ENCODE data around the gene SESN2. TPM values are rescaled to one million over a fixed set of nuclear protein-coding genes. Genes with fewer than 3 reads are reported as not detected.

Gene SESN2, protein sequence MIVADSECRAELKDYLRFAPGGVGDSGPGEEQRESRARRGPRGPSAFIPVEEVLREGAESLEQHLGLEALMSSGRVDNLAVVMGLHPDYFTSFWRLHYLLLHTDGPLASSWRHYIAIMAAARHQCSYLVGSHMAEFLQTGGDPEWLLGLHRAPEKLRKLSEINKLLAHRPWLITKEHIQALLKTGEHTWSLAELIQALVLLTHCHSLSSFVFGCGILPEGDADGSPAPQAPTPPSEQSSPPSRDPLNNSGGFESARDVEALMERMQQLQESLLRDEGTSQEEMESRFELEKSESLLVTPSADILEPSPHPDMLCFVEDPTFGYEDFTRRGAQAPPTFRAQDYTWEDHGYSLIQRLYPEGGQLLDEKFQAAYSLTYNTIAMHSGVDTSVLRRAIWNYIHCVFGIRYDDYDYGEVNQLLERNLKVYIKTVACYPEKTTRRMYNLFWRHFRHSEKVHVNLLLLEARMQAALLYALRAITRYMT
- total RNA-seq, result 10 to 100 TPM in 2 of 4 donors, 1 to 10 TPM in 2; 7.8 to 20.6 (median 9.3) TPM

DNA sequence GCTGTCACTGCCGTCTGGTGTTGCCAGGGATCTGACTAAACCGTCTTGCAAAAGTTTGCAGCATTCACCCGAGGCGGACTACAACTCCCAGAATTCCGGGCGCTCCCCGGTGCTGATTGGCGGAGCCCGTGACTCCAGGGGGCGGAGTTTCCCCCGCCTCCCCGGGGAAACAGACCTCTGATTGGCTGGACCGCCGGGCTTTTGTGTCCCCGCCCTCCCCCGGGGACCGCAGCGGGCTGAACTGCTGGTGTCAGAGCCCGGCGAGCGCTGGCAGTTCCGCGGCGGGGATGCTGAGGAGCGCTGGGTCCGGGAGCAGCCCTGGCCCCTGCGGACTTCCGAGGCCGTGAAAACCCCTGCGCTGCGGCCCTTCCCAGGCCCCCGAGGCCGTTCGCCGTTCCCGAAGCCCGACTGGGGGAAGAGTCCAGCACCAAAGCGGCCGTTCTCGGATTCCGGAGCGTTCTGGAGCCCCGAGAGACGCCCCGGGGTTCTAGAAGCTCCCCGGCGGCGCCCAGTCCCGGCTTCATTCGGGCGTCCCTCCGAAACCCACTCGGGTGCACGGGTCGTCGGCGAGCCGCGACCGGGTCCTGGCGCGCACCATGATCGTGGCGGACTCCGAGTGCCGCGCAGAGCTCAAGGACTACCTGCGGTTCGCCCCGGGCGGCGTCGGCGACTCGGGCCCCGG is at the start of gene SESN2:
TSS of gene SESN2 (plus strand) at position 267 of the 682 bp plus-strand sequence. CDS start at position 597, 330 bp downstream.
- intact Hi-C loops (cut with DNase I), result no loop called here
- peaks cover 12 to 42% (median 17%) of the 10 kb centered on the region in 3 donors for H3K4me1 ChIP-seq
- H3K27me3 ChIP-seq, result no peaks in the 10 kb centered on the region
- peak within 1 kb of the TSS; percentile 92 to 95 (median 93) for H3K27ac ChIP-seq
- peak within 1 kb of the TSS; percentile 83 to 98 (median 92) for H3K4me3 ChIP-seq
- DNase-seq, result peak; percentile 88
- no peaks in the 10 kb centered on the region for H3K36me3 ChIP-seq
- H3K9me3 ChIP-seq, result no peaks in the 10 kb centered on the region
- 0% methylated on average over 1 of the region's 76 CpGs; no CpG with 5 or more reads in 1 of the 2 donors for WGBS, 2 donors
- TF ChIP-seq, protein P1, sequence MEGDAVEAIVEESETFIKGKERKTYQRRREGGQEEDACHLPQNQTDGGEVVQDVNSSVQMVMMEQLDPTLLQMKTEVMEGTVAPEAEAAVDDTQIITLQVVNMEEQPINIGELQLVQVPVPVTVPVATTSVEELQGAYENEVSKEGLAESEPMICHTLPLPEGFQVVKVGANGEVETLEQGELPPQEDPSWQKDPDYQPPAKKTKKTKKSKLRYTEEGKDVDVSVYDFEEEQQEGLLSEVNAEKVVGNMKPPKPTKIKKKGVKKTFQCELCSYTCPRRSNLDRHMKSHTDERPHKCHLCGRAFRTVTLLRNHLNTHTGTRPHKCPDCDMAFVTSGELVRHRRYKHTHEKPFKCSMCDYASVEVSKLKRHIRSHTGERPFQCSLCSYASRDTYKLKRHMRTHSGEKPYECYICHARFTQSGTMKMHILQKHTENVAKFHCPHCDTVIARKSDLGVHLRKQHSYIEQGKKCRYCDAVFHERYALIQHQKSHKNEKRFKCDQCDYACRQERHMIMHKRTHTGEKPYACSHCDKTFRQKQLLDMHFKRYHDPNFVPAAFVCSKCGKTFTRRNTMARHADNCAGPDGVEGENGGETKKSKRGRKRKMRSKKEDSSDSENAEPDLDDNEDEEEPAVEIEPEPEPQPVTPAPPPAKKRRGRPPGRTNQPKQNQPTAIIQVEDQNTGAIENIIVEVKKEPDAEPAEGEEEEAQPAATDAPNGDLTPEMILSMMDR (IDR thresholded peaks at IDR 0.05), result peak in 2 of 6 experiments; percentile 13 to 19
- TF ChIP-seq POLR2A (IDR thresholded peaks at IDR 0.05), result peak in 3 of 4 donors; percentile 92 to 99 (median 98)

DNA sequence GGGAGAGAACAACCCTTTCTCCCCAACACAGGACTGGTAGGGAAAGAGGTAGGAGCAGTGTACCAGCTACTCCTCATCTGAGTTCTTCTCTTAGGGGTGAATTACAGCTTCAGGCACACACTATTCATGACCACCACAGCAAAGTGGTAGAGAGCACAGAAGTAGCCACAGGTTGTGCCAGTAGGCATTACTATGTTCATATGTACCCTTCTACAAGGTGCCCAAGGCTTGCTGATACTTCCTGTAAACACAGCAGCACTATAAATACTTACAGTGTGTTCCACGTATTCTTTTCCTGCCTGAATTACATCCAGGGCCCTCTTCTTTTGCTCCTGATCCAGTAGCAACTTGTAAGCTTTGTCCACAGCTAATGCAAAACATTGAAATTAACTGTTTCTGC is 49.6 kb upstream of the SESN2 start:
- TF ChIP-seq, protein P1 (IDR thresholded peaks at IDR 0.05), result no peak
- TF ChIP-seq POLR2A (IDR thresholded peaks at IDR 0.05), result no peak
- Histone ChIP-seq H3K4me3 (no peak overlapping the region), H3K27ac (no peak overlapping the region), H3K4me1 (peaks cover 0 to 6% (median 0%) of the 10 kb centered on the region in 3 donors), H3K27me3 (no peaks in the 10 kb centered on the region), H3K36me3 (peaks cover 0 to 98% (median 32%) of the 10 kb centered on the region in 3 donors), H3K9me3 (no peaks in the 10 kb centered on the region)
- DNase-seq, result no peak
- intact Hi-C loops (cut with DNase I), result loop anchor here (5.0 kb wide), 1 partner anchor 117 kb away; no protein-coding TSS in a partner anchor
- WGBS, 2 donors, result 50 to 67% methylated on average over 1 of the region's 1 CpG

DNA sequence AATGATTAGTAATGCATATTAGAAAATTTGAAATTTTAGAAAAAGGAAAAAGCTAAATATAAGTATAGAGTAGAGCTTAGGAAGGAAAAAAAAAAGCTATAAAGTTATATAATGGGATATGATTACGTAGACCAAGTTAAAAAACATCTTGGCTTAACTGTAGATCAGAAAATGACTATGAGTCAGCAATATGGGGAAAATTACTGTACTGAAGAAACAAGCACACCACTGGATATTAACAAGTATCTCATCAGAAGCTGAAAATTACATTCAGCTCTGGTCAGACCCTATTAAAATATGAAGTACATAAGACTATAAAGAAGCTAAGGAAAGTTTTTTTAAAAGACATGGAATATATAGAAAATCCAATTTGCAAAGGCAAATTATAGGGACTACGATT is 46.0 kb upstream of the SESN2 start:
- intact Hi-C loops (cut with DNase I), result loop anchor here (5.0 kb wide), 1 partner anchor 121 kb away; no protein-coding TSS in a partner anchor
- Histone ChIP-seq H3K4me3 (no peak overlapping the region), H3K27me3 (no peaks in the 10 kb centered on the region), H3K36me3 (peaks cover 0 to 94% (median 15%) of the 10 kb centered on the region in 3 donors), H3K9me3 (no peaks in the 10 kb centered on the region), H3K27ac (no peak overlapping the region), H3K4me1 (peaks cover 0 to 6% (median 0%) of the 10 kb centered on the region in 3 donors)
- 80 to 81% methylated on average over 2 of the region's 2 CpGs for WGBS, 2 donors
- DNase-seq, result no peak
- TF ChIP-seq, protein P1 (IDR thresholded peaks at IDR 0.05), result no peak
- TF ChIP-seq POLR2A (IDR thresholded peaks at IDR 0.05), result no peak

DNA sequence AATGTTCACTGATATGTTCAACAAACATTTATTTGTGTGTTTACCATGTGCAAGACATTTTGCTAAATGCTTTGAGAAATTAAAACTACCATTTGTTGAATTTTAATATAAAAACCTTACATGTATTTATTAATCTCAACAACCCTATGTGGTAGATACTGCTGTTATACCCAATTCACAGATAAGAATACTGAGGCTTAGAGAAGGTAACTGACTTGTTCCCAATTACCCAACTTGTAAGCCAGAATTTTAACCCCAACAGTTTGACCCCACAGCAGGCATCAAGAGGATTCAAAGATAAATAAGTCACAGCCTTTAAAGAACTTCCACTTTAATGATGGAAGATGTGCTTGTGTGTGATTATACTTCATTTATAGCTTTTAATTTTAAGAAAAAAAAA is 30.2 kb upstream of the SESN2 start:
- Histone ChIP-seq H3K4me1 (peaks cover 15 to 34% (median 19%) of the 10 kb centered on the region in 3 donors), H3K9me3 (no peaks in the 10 kb centered on the region), H3K27ac (no peak overlapping the region), H3K27me3 (no peaks in the 10 kb centered on the region), H3K4me3 (no peak overlapping the region), H3K36me3 (peaks cover 13 to 67% (median 25%) of the 10 kb centered on the region in 3 donors)
- no peak for DNase-seq
- TF ChIP-seq, protein P1 (IDR thresholded peaks at IDR 0.05), result no peak
- no peak for TF ChIP-seq POLR2A (IDR thresholded peaks at IDR 0.05)
- intact Hi-C loops (cut with DNase I), result no loop called here
